Nucleus accumbens (tissue), 56 donors: ENCODE data around the gene GPX7.

ENCODE experiments used
- DNase-seq, 56 donors: peaks; one replicate each; lab custom pipeline; 2025; lab: John Stamatoyannopoulos, UW

The GPX7 gene

GRCh38 chr1:52627028-52627427, 24.9 kb downstream of the GPX7 start:
- DNase-seq: no peak

- no peak for DNase-seq
Observed at GRCh38 chr1:52628614-52629324, 26.6 kb downstream of the GPX7 start.

GRCh38 chr1:52629325-52629643, 27.1 kb downstream of the GPX7 start:
- peak in 49 of 56 donors; percentile 6 to 79 (median 37) for DNase-seq

GRCh38 chr1:52629667-52630066, 27.5 kb downstream of the GPX7 start:
- no peak for DNase-seq

DNA sequence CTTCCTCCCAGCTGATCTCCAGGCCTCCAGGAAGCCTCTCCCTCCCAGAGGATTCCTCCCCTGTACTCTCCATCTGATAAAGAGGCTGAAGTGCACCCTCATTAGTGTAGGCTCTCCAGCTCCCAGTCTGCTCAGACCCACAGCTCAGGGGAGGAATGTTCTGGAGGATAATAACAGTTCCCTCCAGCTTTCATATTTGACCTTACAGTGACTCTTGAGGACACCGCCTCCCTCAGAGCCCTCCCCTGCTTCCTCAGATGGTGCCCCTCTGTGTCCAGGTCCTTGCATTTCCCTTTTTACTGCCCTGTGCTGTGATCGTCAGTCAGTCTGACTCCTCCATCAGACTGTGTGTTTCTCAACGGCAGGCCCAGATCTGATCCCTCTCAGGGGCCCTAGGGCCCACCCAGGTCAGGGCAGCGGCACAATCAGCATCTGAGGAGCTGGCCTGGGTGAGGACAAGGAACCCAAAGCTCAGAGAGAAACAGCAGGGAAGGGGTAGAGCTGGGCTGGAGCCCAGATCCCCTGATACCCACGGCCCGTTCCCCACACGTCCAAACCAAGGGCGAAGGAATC, 29.7 kb downstream of the GPX7 start:
- peak in 1 of 56 donors; percentile 9 for DNase-seq

GRCh38 chr1:52632732-52633290, 30.6 kb downstream of the GPX7 start, which contains the start of gene SHISAL2A:
SHISAL2A (plus strand) TSS chr1:52633168; CDS start chr1:52633494, 326 bp downstream.
- peak in 3 of 56 donors; percentile 4 to 25 (median 5) for DNase-seq

DNA sequence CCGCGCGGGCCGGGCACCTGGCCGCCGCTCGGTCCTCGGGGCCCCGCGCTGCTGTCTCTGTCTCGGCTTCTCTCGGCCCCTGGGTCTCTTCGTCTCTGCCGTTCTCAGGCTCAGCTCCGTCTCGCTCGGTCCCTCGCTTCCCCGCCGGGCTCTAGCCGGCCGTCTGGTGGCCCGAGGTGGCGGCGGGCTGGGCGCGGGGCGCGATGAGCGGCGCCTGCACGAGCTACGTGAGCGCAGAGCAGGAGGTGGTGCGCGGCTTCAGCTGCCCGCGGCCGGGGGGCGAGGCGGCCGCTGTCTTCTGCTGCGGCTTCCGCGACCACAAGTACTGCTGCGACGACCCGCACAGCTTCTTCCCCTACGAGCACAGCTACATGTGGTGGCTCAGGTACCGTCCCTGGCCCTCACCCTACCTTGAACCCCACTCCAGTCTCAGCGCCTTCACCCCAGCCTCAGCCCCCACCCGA, 31.2 kb downstream of the GPX7 start:
- no peak for DNase-seq

DNA sequence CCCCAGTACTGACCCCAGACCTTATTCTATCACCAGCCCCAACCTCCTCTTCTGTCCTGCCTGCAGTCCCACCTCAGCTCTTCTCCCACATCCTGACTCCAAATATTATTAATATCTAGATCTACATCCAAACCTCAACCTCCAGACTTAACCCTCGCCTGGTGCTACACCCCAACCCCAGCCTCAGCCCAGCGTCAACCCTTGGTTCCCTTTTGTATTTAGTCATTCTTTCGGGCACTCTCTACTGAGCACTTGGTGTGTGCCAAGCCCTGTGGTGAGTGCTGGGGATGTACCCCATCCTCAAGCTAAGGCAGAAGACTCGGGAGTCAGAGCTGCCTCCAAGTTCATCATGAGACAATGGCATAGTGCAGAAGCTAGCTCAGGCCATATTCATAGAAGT, 31.9 kb downstream of the GPX7 start:
- DNase-seq: no peak

- DNase-seq: no peak
Observed at GRCh38 chr1:52635321-52636089, 33.3 kb downstream of the GPX7 start.

DNA sequence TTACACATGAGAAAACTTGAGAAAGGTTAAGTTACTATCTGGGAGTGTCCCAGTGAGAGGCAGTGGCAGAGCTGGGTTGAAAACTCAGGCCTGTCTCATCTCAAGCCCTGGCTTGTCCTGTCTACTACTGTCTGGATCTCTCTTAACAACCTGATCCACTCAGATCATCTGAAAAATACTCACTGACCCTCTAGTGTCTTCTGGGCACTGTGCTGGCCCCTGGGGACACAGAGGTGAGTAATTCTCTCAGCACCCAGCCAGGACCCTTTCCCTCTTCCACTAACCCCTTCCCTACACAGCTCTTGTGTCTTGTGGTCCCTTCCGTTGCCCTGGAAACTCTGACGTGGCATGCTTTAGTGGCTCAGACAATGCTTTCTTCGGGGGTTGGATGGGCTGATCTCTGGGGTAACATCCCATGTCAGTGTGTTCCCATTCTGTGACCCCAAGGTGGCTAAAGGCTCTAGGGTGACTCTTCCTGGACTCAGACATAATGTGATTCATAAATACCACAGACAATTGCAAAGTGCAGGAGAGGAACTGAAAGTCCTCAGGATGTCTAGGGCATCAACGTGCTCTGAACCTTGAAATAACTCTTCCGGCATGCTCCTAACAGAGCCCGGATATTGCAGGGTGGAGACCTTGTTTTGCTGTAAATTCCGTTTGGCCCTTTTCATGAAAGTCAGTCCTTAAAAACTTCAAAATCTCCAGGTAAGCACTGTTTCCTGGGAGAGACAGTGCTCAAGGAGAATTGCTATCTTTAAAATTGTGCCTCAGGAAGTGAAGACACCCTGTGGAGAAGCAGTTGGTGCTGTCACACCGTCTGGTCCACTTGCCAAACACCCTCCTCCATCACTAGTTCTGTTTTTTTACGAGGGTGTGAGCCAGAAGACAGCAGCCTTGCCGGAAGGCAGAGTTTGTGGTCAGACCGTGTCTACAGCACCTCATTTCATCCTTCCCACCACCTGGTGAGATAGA, 34.8 kb downstream of the GPX7 start:
- DNase-seq: no peak

- no peak for DNase-seq
Observed at GRCh38 chr1:52637946-52638345, 35.8 kb downstream of the GPX7 start.

DNA sequence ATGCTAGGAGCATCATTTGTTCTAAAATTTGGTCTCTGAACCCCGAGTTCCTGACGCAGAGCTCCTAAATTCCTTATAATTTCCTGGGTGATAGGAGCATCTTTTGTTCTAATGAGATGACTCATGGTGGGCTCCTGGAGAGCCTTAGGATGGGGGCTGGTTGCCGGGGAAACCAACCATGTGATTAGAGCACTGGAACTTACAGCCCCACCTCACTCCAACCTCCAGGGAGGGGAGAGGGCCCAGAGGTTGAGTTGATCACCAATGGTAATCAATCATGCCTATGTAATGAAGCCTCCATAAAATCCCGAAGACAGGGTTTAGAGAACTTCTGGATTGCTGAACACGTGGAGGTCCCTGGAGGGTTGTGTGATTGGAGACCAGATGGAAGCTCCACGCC, 38.5 kb downstream of the GPX7 start:
- no peak for DNase-seq

DNA sequence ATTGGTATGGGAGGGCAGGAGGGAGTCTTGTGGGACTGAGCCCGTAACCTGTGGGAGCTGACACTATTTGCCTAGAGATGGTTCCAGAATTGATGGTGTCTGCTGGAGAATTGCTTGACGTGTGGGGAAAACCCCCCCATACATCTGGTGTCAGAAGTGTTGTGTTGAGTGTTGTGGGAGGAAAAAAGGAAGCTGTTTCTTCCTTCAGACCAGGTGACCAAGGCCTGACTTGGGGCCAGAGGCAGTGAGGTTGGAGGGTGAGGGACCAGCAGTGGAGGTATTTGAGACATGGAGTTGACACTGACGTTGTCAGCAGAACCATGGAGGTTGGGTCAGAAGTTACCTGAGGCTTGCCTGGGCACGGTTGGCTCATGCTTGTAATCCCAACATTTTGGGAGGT, 39.1 kb downstream of the GPX7 start:
- no peak for DNase-seq

DNA sequence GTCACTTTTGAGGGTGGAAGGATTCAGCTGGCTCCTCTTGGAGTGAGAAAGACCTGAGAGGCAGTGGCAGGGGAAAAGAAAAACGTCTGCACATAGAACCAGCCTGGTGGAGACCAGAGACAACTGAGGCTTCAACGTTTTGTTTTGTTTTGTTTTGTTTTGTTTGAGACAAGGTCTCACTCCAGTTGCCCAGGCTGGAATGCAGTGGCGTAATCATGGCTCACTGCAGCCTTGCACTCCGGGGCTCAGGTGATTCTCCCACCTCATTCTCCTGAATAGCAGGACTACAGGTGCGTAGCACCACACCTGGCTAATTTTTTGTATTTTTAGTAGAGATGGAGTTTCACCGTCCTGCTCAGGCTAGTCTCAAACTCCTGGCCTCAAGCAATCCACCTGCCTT, 43.1 kb downstream of the GPX7 start:
- no peak for DNase-seq

- DNase-seq: no peak
Observed at GRCh38 chr1:52651904-52652303, 49.7 kb downstream of the GPX7 start.

GRCh38 chr1:52653207-52653849, 51.2 kb downstream of the GPX7 start:
- DNase-seq: no peak

DNA sequence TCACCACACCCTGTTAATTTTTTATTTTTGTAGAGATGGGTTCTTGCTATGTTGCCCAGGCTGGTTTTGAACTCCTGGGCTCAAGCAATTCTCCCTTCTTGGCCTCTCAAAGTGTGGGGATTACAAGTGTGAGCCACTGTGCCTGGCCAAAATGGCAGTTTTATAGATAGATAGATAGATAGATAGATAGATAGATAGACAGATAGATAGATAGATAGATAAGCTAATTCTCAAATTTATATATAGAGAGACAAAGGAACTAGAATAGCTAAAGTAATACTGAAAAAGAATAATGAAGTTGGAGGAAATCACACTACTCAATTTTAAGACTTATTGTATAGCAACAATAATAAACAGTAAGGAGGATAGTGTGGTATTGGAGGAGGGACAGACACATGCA, 51.9 kb downstream of the GPX7 start:
- no peak for DNase-seq

GRCh38 chr1:52657702-52658101, 55.5 kb downstream of the GPX7 start:
- DNase-seq: no peak
